Activated naive CD8-positive, alpha-beta T cell treated with anti-CD3 and anti-CD28 coated beads, Interleukin-2, amount 50 U/mL, for 24 hours (primary cell): ENCODE results near the gene CES5A.
"Not testable (repeated sequence)": the region's sequence is repeated elsewhere in the genome, so short reads cannot be mapped to it uniquely, and the experiment has no call there.

Experiments
- ATAC-seq: fragments of 150-1000 bp; cut with Tn5 transposase; one replicate; pipeline ENCODE4 v1.10.0; 2021
- DNase-seq: peaks from one replicate; pipeline ENCODE4 v3.0.0; 2021
- H3K27ac Mint-ChIP-seq: one replicate; pipeline ENCODE4 v1.8.0; 2021; ENCODE audit warnings: mild to moderate bottlenecking, mixed read lengths
- H3K27me3 Mint-ChIP-seq: one replicate; pipeline ENCODE4 v1.8.0; 2021; ENCODE audit warnings: mixed read lengths
- H3K36me3 Mint-ChIP-seq: one replicate; pipeline ENCODE4 v1.8.0; 2021; ENCODE audit warnings: low read depth, mixed read lengths
- H3K4me1 Mint-ChIP-seq: one replicate; pipeline ENCODE4 v1.8.0; 2021; ENCODE audit warnings: mixed read lengths
- H3K4me3 Mint-ChIP-seq: one replicate; pipeline ENCODE4 v1.8.0; 2021; ENCODE audit warnings: mild to moderate bottlenecking, moderate library complexity, mixed read lengths
- H3K9me3 Mint-ChIP-seq: one replicate; pipeline ENCODE4 v1.8.0; 2021; ENCODE audit warnings: mixed read lengths

Gene CES5A

GRCh38 chr16:55853114-55853513 is 22.1 kb downstream of the CES5A start:
- H3K27me3 Mint-ChIP-seq, result peaks cover 7% of the 10 kb centered on the region
- H3K4me3 Mint-ChIP-seq, result no peak overlapping the region
- DNase-seq, result no peak
- H3K27ac Mint-ChIP-seq, result no peak overlapping the region
- H3K9me3 Mint-ChIP-seq, result no peaks in the 10 kb centered on the region
- H3K36me3 Mint-ChIP-seq, result no peaks in the 10 kb centered on the region
- ATAC-seq, result no peak
- H3K4me1 Mint-ChIP-seq, result no peaks in the 10 kb centered on the region

GRCh38 chr16:55849536-55849935 is 25.6 kb downstream of the CES5A start:
- H3K4me1 Mint-ChIP-seq, result no peaks in the 10 kb centered on the region
- H3K36me3 Mint-ChIP-seq, result no peaks in the 10 kb centered on the region
- H3K27ac Mint-ChIP-seq, result no peak overlapping the region
- H3K4me3 Mint-ChIP-seq, result no peak overlapping the region
- DNase-seq (no peak), ATAC-seq (no peak)
- peaks cover 18% of the 10 kb centered on the region for H3K27me3 Mint-ChIP-seq
- no peaks in the 10 kb centered on the region for H3K9me3 Mint-ChIP-seq

GRCh38 chr16:55846598-55847346 is 28.4 kb downstream of the CES5A start:
- Mint-ChIP-seq H3K36me3 (no peaks in the 10 kb centered on the region), H3K27ac (no peak overlapping the region), H3K27me3 (peaks cover 22% of the 10 kb centered on the region), H3K9me3 (no peaks in the 10 kb centered on the region), H3K4me3 (no peak overlapping the region), H3K4me1 (no peaks in the 10 kb centered on the region)
- ATAC-seq (no peak), DNase-seq (no peak)

- H3K27ac Mint-ChIP-seq, result no peak overlapping the region
- H3K4me1 Mint-ChIP-seq, result no peaks in the 10 kb centered on the region
- H3K4me3 Mint-ChIP-seq, result no peak overlapping the region
- DNase-seq (no peak), ATAC-seq (no peak)
- peaks cover 18% of the 10 kb centered on the region for H3K27me3 Mint-ChIP-seq
- no peaks in the 10 kb centered on the region for H3K9me3 Mint-ChIP-seq
- H3K36me3 Mint-ChIP-seq, result no peaks in the 10 kb centered on the region
Observed at GRCh38 chr16:55843105-55843395, 32.1 kb downstream of the CES5A start.

GRCh38 chr16:55842369-55843104 is 32.6 kb downstream of the CES5A start:
- H3K27me3 Mint-ChIP-seq, result peaks cover 18% of the 10 kb centered on the region
- no peaks in the 10 kb centered on the region for H3K36me3 Mint-ChIP-seq
- ATAC-seq (peak; percentile 43), DNase-seq (peak; percentile 7)
- no peak overlapping the region for H3K27ac Mint-ChIP-seq
- no peaks in the 10 kb centered on the region for H3K4me1 Mint-ChIP-seq
- no peak overlapping the region for H3K4me3 Mint-ChIP-seq
- H3K9me3 Mint-ChIP-seq, result no peaks in the 10 kb centered on the region

DNA sequence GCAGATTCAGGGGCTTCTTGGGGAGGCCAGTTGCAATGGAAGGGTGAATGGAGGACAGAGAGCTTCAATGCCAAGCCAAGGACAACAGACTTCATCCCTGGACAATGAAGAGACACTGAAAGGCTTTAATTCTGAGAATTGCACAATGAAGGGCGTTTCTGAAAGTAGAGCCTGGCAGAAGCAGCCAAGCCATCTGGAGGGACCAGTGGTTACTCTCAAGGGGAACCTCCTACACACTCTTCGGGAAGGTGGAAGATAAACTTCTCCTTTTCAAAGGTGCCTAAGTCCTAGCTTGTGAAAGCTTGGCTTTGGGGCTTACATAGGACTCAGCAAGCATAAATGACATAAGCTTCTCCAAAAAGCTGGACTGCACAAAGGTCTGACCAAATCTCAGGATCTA is 36.1 kb downstream of the CES5A start:
- H3K9me3 Mint-ChIP-seq, result no peaks in the 10 kb centered on the region
- H3K27me3 Mint-ChIP-seq, result peaks cover 6% of the 10 kb centered on the region
- no peak overlapping the region for H3K4me3 Mint-ChIP-seq
- no peaks in the 10 kb centered on the region for H3K36me3 Mint-ChIP-seq
- DNase-seq (no peak), ATAC-seq (no peak)
- H3K27ac Mint-ChIP-seq, result no peak overlapping the region
- no peaks in the 10 kb centered on the region for H3K4me1 Mint-ChIP-seq

GRCh38 chr16:55836158-55836611 is 39.0 kb downstream of the CES5A start:
- peaks cover 2% of the 10 kb centered on the region for H3K27me3 Mint-ChIP-seq
- H3K9me3 Mint-ChIP-seq, result no peaks in the 10 kb centered on the region
- no peak overlapping the region for H3K4me3 Mint-ChIP-seq

DNA sequence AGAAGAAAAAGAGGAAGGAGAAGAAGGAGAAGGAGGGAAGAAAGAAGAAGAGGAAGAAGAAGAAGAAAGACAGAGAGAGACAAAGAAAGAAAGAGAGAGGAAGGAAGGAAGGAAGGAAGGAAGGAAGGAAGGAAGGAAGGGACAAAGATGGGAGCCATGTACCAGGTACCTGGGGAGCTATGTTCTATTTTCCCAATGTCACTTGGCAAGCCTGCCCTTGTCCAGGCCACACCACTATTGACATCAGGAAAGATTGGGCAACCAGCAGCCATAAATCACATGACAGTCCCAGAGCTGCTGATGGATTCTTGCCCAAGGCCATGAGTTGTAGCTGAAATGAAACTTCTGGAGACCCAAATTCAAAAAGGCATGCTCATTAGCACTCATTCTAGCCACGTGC is 39.6 kb downstream of the CES5A start:
- ATAC-seq, result no peak
- Mint-ChIP-seq H3K27ac (no peak overlapping the region), H3K27me3 (peaks cover 2% of the 10 kb centered on the region), H3K4me1 (no peaks in the 10 kb centered on the region), H3K4me3 (no peak overlapping the region), H3K9me3 (no peaks in the 10 kb centered on the region), H3K36me3 (no peaks in the 10 kb centered on the region)
- no peak for DNase-seq

More at GRCh38 chr16:55836158-55836611, 39.0 kb downstream of the CES5A start:
- Mint-ChIP-seq H3K27ac (no peak overlapping the region), H3K36me3 (no peaks in the 10 kb centered on the region), H3K4me1 (no peaks in the 10 kb centered on the region)
- no peak for ATAC-seq
- DNase-seq, result no peak

DNA sequence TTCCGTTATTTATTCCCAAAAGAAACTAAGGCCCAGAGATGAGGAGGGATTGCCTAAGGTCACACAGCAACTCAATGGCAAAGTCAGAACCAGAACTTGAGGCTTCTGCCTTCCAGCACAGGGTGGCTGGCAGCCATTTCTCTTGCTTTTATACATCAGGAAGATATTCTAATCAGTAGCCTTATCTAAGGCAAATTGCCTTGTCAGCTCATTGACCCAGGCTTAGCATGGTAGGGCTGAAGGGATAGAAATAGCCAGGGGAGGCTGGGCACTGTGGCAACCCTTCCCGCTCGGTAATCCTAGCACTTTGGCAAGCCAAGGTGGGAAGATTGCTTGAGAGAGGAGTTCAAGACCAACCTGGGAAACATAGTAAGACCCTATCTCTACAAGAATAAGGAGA is 40.0 kb downstream of the CES5A start:
- H3K4me1 Mint-ChIP-seq, DNase-seq, H3K27ac Mint-ChIP-seq, H3K9me3 Mint-ChIP-seq, H3K4me3 Mint-ChIP-seq, H3K36me3 Mint-ChIP-seq, H3K27me3 Mint-ChIP-seq, ATAC-seq: not testable (repeated sequence)

DNA sequence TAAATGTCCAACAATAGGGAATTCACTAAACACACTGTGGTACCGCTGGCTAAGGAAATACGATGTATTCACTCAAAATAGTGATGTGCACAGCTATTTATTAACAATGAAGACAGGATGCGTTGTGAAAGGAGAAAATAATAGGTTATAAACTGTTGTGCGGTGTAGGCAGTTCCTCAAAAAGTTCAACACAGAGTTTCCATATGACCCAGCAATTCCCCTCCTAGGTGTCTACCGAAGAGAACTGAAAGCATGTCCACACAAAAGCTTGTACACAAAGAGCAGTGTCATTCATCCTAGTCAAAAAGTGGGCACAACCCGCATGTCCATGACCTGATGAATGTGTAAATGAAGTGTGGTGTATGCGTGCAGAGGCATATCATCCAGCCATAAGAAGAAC is 41.1 kb downstream of the CES5A start:
- H3K4me1 Mint-ChIP-seq, result no peaks in the 10 kb centered on the region

DNA sequence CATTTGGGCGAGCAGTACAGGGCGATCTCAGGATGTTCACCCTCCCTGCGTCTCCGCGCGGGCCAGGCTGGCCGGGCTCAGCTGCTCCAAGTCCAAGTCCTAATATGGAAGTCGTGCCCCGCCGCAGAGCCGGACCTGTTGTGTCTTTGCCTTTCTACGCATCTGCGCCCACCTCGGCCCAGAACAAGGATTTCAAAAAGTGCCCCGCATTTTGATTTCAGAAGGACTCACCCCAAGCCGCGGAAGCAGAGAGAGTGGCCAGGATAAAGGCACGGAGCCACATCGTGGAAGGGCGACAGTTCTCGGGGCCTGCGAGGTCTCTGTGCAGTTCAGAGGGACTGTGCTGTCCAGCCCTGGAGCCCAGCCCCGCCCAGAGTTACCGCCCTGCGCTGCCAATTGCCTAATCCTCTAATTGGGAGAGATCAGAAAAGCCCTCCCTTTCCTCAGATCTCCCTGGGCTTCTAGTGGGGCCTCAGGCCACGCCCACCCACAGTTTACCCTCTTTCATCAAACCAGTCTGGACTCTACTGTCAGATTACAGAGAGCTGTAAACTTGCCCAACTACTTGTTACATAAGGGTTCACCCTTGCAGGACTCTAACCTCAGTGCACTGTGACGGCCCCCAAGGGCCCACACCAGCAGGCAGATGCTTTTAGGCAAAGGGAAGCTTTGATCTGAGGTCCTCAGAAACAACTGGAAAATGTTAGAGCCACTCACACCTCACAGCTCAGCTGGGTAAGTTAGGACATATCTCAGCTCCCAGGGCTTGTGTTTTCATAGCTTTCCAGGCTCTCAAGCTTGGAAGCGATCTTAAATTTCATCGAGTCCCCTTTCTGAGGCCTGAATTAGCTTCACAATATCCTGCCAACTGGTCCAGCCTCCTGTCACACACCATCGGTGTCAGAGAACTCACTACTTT is 42.1 kb downstream of the CES5A start, which contains the start of gene CES1:
Gene CES1, minus strand, starts transcription at position 324 of the 919 bp plus-strand sequence. Its CDS starts 41 bp downstream, at position 283.
- H3K4me1 Mint-ChIP-seq, result no peaks in the 10 kb centered on the region
- no peak within 1 kb of the TSS for H3K4me3 Mint-ChIP-seq
- H3K27ac Mint-ChIP-seq, result no peak within 1 kb of the TSS
- no peaks in the 10 kb centered on the region for H3K36me3 Mint-ChIP-seq
- ATAC-seq (no peak), DNase-seq (no peak)
- H3K9me3 Mint-ChIP-seq, result no peaks in the 10 kb centered on the region
- peaks cover 5% of the 10 kb centered on the region for H3K27me3 Mint-ChIP-seq

More for the DNA sequence above, 41.1 kb downstream of the CES5A start:
- no peaks in the 10 kb centered on the region for H3K9me3 Mint-ChIP-seq
- H3K36me3 Mint-ChIP-seq, result no peaks in the 10 kb centered on the region
- H3K4me3 Mint-ChIP-seq, result no peak overlapping the region
- no peak for DNase-seq
- no peak for ATAC-seq
- H3K27me3 Mint-ChIP-seq, result peaks cover 5% of the 10 kb centered on the region
- H3K27ac Mint-ChIP-seq, result no peak overlapping the region

- ATAC-seq, result no peak
- no peak overlapping the region for H3K4me3 Mint-ChIP-seq
Observed at GRCh38 chr16:55832425-55832772, 42.8 kb downstream of the CES5A start.

DNA sequence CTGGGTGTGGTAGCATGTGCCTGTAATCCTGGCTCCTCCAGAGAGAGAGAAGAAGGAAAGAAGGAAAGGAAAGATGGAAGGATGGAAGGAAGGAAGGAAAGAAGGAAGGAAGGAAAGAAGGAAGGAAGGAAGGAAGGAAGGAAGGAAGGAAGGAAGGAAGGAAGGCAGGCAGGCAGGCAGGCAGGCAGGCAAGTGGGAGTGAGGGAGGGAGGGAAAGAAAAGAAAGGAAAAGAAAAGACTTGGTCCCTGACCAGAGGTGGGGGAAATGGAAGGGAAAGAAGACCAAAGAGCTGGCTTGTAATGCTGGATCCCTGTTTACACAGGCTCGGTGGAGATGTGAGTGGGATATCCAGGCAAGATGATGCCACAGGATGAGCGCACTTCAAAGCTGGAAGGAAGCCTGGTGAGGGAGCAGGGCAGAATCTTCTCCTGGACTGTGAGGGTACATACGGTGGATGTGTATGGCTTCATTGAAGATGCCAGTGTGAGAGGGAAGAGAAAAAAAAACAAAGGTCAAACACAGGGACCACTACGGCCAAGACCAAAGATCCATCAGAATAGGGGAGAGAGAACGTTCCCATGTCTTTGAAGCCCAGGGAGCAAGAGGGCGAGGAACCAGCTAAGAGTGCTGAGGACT is 44.4 kb downstream of the CES5A start:
- DNase-seq (no peak), ATAC-seq (no peak)
- H3K4me1 Mint-ChIP-seq, result no peaks in the 10 kb centered on the region
- H3K36me3 Mint-ChIP-seq, result no peaks in the 10 kb centered on the region
- peaks cover 5% of the 10 kb centered on the region for H3K27me3 Mint-ChIP-seq
- H3K27ac Mint-ChIP-seq, result no peak overlapping the region
- no peaks in the 10 kb centered on the region for H3K9me3 Mint-ChIP-seq
- H3K4me3 Mint-ChIP-seq, result no peak overlapping the region

More at GRCh38 chr16:55832425-55832772, 42.8 kb downstream of the CES5A start:
- Mint-ChIP-seq H3K9me3 (no peaks in the 10 kb centered on the region), H3K36me3 (no peaks in the 10 kb centered on the region), H3K27me3 (peaks cover 5% of the 10 kb centered on the region), H3K27ac (no peak overlapping the region), H3K4me1 (no peaks in the 10 kb centered on the region)
- DNase-seq, result no peak

DNA sequence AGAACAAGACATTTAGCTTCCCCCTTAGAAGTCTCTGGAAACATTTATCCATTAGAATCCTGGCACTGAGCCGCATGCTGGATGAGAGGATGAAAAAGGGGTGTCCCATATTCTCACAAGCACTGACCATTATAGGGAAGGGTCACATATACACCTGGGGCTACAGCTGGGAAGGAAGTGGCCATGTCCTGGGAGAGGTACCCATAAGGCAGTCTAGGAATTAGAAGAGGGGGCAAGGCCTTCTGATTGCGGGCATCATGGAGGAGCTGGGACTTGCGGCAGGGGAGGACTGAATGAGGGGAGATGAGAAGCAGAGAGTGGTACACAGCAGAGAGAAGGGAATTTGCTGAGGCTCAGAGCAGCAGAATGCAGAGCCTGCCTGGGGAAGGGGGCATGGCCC is 45.9 kb downstream of the CES5A start:
- H3K9me3 Mint-ChIP-seq, H3K27me3 Mint-ChIP-seq, ATAC-seq, H3K36me3 Mint-ChIP-seq, H3K4me1 Mint-ChIP-seq, H3K4me3 Mint-ChIP-seq, H3K27ac Mint-ChIP-seq, DNase-seq: not testable (repeated sequence)
